ENCODE measurements around the gene GNAS.
"Not testable (repeated sequence)": the region's sequence is repeated elsewhere in the genome, so short reads cannot be mapped to it uniquely, and the experiment has no call there.

Gene GNAS

GRCh38 chr20:58852543-58853271, at the start of gene GNAS:
GNAS (plus strand) TSS chr20:58852716.
- DNase-seq (ENCODE audit: low read depth): peak; percentile 27

- no peak for DNase-seq (ENCODE audit: low read depth)
Measured at GRCh38 chr20:58803533-58803932, 49.0 kb upstream of the GNAS start.

GRCh38 chr20:58807801-58808200, 44.7 kb upstream of the GNAS start:
- no peak for DNase-seq (ENCODE audit: low read depth)

- DNase-seq (ENCODE audit: low read depth): no peak
Measured at GRCh38 chr20:58808271-58809046, 44.1 kb upstream of the GNAS start.

- no peak for DNase-seq (ENCODE audit: low read depth)
Measured at GRCh38 chr20:58810116-58810878, 42.2 kb upstream of the GNAS start.

- no peak for DNase-seq (ENCODE audit: low read depth)
Measured at GRCh38 chr20:58810879-58811250, 41.7 kb upstream of the GNAS start.

GRCh38 chr20:58811334-58811733, 41.2 kb upstream of the GNAS start:
- DNase-seq (ENCODE audit: low read depth): no peak

GRCh38 chr20:58813369-58813768, 39.1 kb upstream of the GNAS start:
- DNase-seq (ENCODE audit: low read depth): no peak

GRCh38 chr20:58815448-58815847, 37.1 kb upstream of the GNAS start:
- DNase-seq (ENCODE audit: low read depth): no peak

GRCh38 chr20:58816051-58816450, 36.5 kb upstream of the GNAS start:
- no peak for DNase-seq (ENCODE audit: low read depth)

GRCh38 chr20:58816957-58817651, 35.4 kb upstream of the GNAS start:
- no peak for DNase-seq (ENCODE audit: low read depth)

GRCh38 chr20:58817748-58818147, 34.8 kb upstream of the GNAS start:
- no peak for DNase-seq (ENCODE audit: low read depth)

- no peak for DNase-seq (ENCODE audit: low read depth)
Measured at GRCh38 chr20:58818586-58819285, 33.8 kb upstream of the GNAS start.

GRCh38 chr20:58819921-58820320, 32.6 kb upstream of the GNAS start:
- no peak for DNase-seq (ENCODE audit: low read depth)

- not testable (repeated sequence) for DNase-seq (ENCODE audit: low read depth)
Measured at GRCh38 chr20:58820515-58820914, 32.0 kb upstream of the GNAS start.

GRCh38 chr20:58822149-58822548, 30.4 kb upstream of the GNAS start:
- no peak for DNase-seq (ENCODE audit: low read depth)

- no peak for DNase-seq (ENCODE audit: low read depth)
Measured at GRCh38 chr20:58822748-58823730, 29.5 kb upstream of the GNAS start.

- DNase-seq (ENCODE audit: low read depth): no peak
Measured at GRCh38 chr20:58824843-58825242, 27.7 kb upstream of the GNAS start.

GRCh38 chr20:58825450-58825849, 27.1 kb upstream of the GNAS start:
- no peak for DNase-seq (ENCODE audit: low read depth)

GRCh38 chr20:58826271-58826670, 26.2 kb upstream of the GNAS start:
- no peak for DNase-seq (ENCODE audit: low read depth)

Measured in stromal cell of bone marrow (primary cell).